T-helper 2 cell treated with Interferon-gamma antibody and Interleukin-4, amounts not matched to agents 100 ng/mL and 5 ng/mL, for 36 hours (primary cell): ENCODE results near the gene TCTN1. TPM values are rescaled to one million over a fixed set of nuclear protein-coding genes. Genes with fewer than 3 reads are reported as not detected.
"Not testable (repeated sequence)": the region's sequence is repeated elsewhere in the genome, so short reads cannot be mapped to it uniquely, and the experiment has no call there.

Source experiments
- intact Hi-C: fragments of 100-400 bp; cut with micrococcal nuclease; formaldehyde crosslinking; loops from one replicate; pipeline ENCODE4 v1.15.1; 2023
- total RNA-seq: library from RNA; stranded (reverse); gene quantifications from 2 replicates; pipeline ENCODE4 v1.2.3, GENCODE V29; 2022

The TCTN1 gene
- 3.6 and 4.0 TPM in 2 replicates for total RNA-seq

- intact Hi-C loops = loop anchor here (1.0 to 5.0 kb wide), 4 partner anchors 75 to 273 kb away; partner anchors contain the start of genes HVCN1, RAD9B and VPS29
Observed at GRCh38 chr12:110613771-110614684, at the start of gene TCTN1. Gene TCTN1, plus strand, starts transcription at chr12:110614129. Its CDS starts 54 bp downstream, at chr12:110614183.

- intact Hi-C loops = no loop called here
Observed at GRCh38 chr12:110564471-110564991, 49.4 kb upstream of the TCTN1 start.

- intact Hi-C loops = no loop called here
Observed at GRCh38 chr12:110565894-110566871, 47.7 kb upstream of the TCTN1 start.

GRCh38 chr12:110566993-110567392 lies 46.9 kb upstream of the TCTN1 start:
- intact Hi-C loops = no loop called here

GRCh38 chr12:110568752-110569151 lies 45.2 kb upstream of the TCTN1 start:
- intact Hi-C loops = no loop called here

GRCh38 chr12:110569838-110570237 lies 44.1 kb upstream of the TCTN1 start:
- intact Hi-C loops = not testable (repeated sequence)

- intact Hi-C loops = not testable (repeated sequence)
Observed at GRCh38 chr12:110570798-110571197, 43.1 kb upstream of the TCTN1 start.

GRCh38 chr12:110574044-110574443 lies 39.9 kb upstream of the TCTN1 start:
- intact Hi-C loops = no loop called here

GRCh38 chr12:110574717-110575230 lies 39.2 kb upstream of the TCTN1 start:
- intact Hi-C loops = not testable (repeated sequence)

- intact Hi-C loops = no loop called here
Observed at GRCh38 chr12:110575326-110575725, 38.6 kb upstream of the TCTN1 start.

GRCh38 chr12:110576504-110576903 lies 37.4 kb upstream of the TCTN1 start:
- intact Hi-C loops = no loop called here

- intact Hi-C loops = loop anchor here (1.0 kb wide), 1 partner anchor 16 kb away; no protein-coding TSS in a partner anchor
Observed at GRCh38 chr12:110577864-110578693, 35.9 kb upstream of the TCTN1 start.

- intact Hi-C loops = loop anchor here (1.0 kb wide), 1 partner anchor 17 kb away; no protein-coding TSS in a partner anchor
Observed at GRCh38 chr12:110578694-110579534, 35.0 kb upstream of the TCTN1 start.

GRCh38 chr12:110579535-110580253 lies 34.2 kb upstream of the TCTN1 start:
- intact Hi-C loops = no loop called here

- intact Hi-C loops = loop anchor here (2.0 kb wide), 2 partner anchors 29 to 79 kb away; partner anchors contain the start of genes RAD9B and VPS29
Observed at GRCh38 chr12:110581931-110582275, 32.0 kb upstream of the TCTN1 start.

GRCh38 chr12:110582276-110583136 lies 31.4 kb upstream of the TCTN1 start:
- intact Hi-C loops = loop anchor here (1.0 to 2.0 kb wide), 4 partner anchors 9 to 114 kb away; partner anchors contain the start of genes FAM216A, GPN3, RAD9B and VPS29
